ENCODE results near the gene NOL12. TPM values are rescaled to one million over a fixed set of nuclear protein-coding genes. Genes with fewer than 3 reads are reported as not detected.
"Not testable (repeated sequence)": the region's sequence is repeated elsewhere in the genome, so short reads cannot be mapped to it uniquely, and the experiment has no call there.

NOL12 gene
- total RNA-seq, 1 donor from 2014 or later, result 67.9 TPM

- Mint-ChIP-seq H3K36me3 (ENCODE audit: low read depth) (peaks cover 8% of the 10 kb centered on the region), H3K4me3 (no peak overlapping the region), H3K4me1 (peaks cover 8% of the 10 kb centered on the region), H3K27me3 (no peaks in the 10 kb centered on the region), H3K9me3 (no peaks in the 10 kb centered on the region), H3K27ac (no peak overlapping the region)
- DNase-seq, result no peak
- intact Hi-C loops (cut with micrococcal nuclease), result no loop called here
Observed at GRCh38 chr22:37701141-37701786, 15.1 kb downstream of the NOL12 start.

- H3K4me3 Mint-ChIP-seq, result no peak overlapping the region
- no peaks in the 10 kb centered on the region for H3K27me3 Mint-ChIP-seq
- no peaks in the 10 kb centered on the region for H3K4me1 Mint-ChIP-seq
- peaks cover 5% of the 10 kb centered on the region for H3K36me3 Mint-ChIP-seq (ENCODE audit: low read depth)
- DNase-seq, result no peak
- no peak overlapping the region for H3K27ac Mint-ChIP-seq
- H3K9me3 Mint-ChIP-seq, result no peaks in the 10 kb centered on the region
- intact Hi-C loops (cut with micrococcal nuclease), result no loop called here
Observed at GRCh38 chr22:37703906-37704305, 17.8 kb downstream of the NOL12 start.

- Mint-ChIP-seq H3K4me3 (no peak overlapping the region), H3K27ac (no peak overlapping the region), H3K9me3 (no peaks in the 10 kb centered on the region), H3K36me3 (ENCODE audit: low read depth) (peaks cover 5% of the 10 kb centered on the region), H3K27me3 (no peaks in the 10 kb centered on the region), H3K4me1 (no peaks in the 10 kb centered on the region)
- intact Hi-C loops (cut with micrococcal nuclease), result no loop called here
- no peak for DNase-seq
Observed at GRCh38 chr22:37704645-37705044, 18.5 kb downstream of the NOL12 start.

GRCh38 chr22:37705205-37705604 lies 19.1 kb downstream of the NOL12 start:
- intact Hi-C loops (cut with micrococcal nuclease), result no loop called here
- Mint-ChIP-seq H3K27ac (no peak overlapping the region), H3K4me3 (no peak overlapping the region), H3K36me3 (ENCODE audit: low read depth) (peaks cover 5% of the 10 kb centered on the region), H3K27me3 (no peaks in the 10 kb centered on the region), H3K9me3 (no peaks in the 10 kb centered on the region), H3K4me1 (no peaks in the 10 kb centered on the region)
- no peak for DNase-seq

GRCh38 chr22:37708580-37709444 lies 22.7 kb downstream of the NOL12 start:
- H3K27me3 Mint-ChIP-seq, result no peaks in the 10 kb centered on the region
- H3K27ac Mint-ChIP-seq, result no peak overlapping the region
- no peaks in the 10 kb centered on the region for H3K9me3 Mint-ChIP-seq
- H3K4me1 Mint-ChIP-seq, result no peaks in the 10 kb centered on the region
- DNase-seq, result no peak
- no peak overlapping the region for H3K4me3 Mint-ChIP-seq
- peaks cover 3% of the 10 kb centered on the region for H3K36me3 Mint-ChIP-seq (ENCODE audit: low read depth)
- intact Hi-C loops (cut with micrococcal nuclease), result no loop called here

- DNase-seq, result no peak
- H3K27ac Mint-ChIP-seq, result no peak overlapping the region
- H3K36me3 Mint-ChIP-seq (ENCODE audit: low read depth), result peaks cover 2% of the 10 kb centered on the region
- H3K9me3 Mint-ChIP-seq, result no peaks in the 10 kb centered on the region
- H3K4me3 Mint-ChIP-seq, result no peak overlapping the region
- H3K27me3 Mint-ChIP-seq, result no peaks in the 10 kb centered on the region
- intact Hi-C loops (cut with micrococcal nuclease), result no loop called here
- no peaks in the 10 kb centered on the region for H3K4me1 Mint-ChIP-seq
Observed at GRCh38 chr22:37709445-37709765, 23.3 kb downstream of the NOL12 start.

- H3K36me3 Mint-ChIP-seq (ENCODE audit: low read depth), result no peaks in the 10 kb centered on the region
- H3K9me3 Mint-ChIP-seq, result no peaks in the 10 kb centered on the region
- intact Hi-C loops (cut with micrococcal nuclease), result no loop called here
- no peak for DNase-seq
- no peaks in the 10 kb centered on the region for H3K27me3 Mint-ChIP-seq
- H3K4me3 Mint-ChIP-seq, result no peak overlapping the region
- H3K27ac Mint-ChIP-seq, result no peak overlapping the region
- no peaks in the 10 kb centered on the region for H3K4me1 Mint-ChIP-seq
Observed at GRCh38 chr22:37710675-37711074, 24.5 kb downstream of the NOL12 start.

GRCh38 chr22:37711490-37711889 lies 25.3 kb downstream of the NOL12 start:
- no peaks in the 10 kb centered on the region for H3K36me3 Mint-ChIP-seq (ENCODE audit: low read depth)
- no peak overlapping the region for H3K27ac Mint-ChIP-seq
- no peaks in the 10 kb centered on the region for H3K9me3 Mint-ChIP-seq
- no peak for DNase-seq
- no peak overlapping the region for H3K4me3 Mint-ChIP-seq
- no peaks in the 10 kb centered on the region for H3K4me1 Mint-ChIP-seq
- H3K27me3 Mint-ChIP-seq, result no peaks in the 10 kb centered on the region
- intact Hi-C loops (cut with micrococcal nuclease), result no loop called here

- H3K27me3 Mint-ChIP-seq, result no peaks in the 10 kb centered on the region
- no peak overlapping the region for H3K27ac Mint-ChIP-seq
- H3K9me3 Mint-ChIP-seq, result no peaks in the 10 kb centered on the region
- H3K4me3 Mint-ChIP-seq, result no peak overlapping the region
- H3K4me1 Mint-ChIP-seq, result no peaks in the 10 kb centered on the region
- intact Hi-C loops (cut with micrococcal nuclease), result no loop called here
- DNase-seq, result no peak
- H3K36me3 Mint-ChIP-seq (ENCODE audit: low read depth), result no peaks in the 10 kb centered on the region
Observed at GRCh38 chr22:37713761-37714160, 27.6 kb downstream of the NOL12 start.

- Mint-ChIP-seq H3K9me3 (no peaks in the 10 kb centered on the region), H3K4me1 (peaks cover 1% of the 10 kb centered on the region), H3K4me3 (no peak overlapping the region), H3K36me3 (ENCODE audit: low read depth) (no peaks in the 10 kb centered on the region), H3K27me3 (no peaks in the 10 kb centered on the region), H3K27ac (no peak overlapping the region)
- no peak for DNase-seq
- intact Hi-C loops (cut with micrococcal nuclease), result no loop called here
Observed at GRCh38 chr22:37714634-37715033, 28.5 kb downstream of the NOL12 start.

GRCh38 chr22:37715760-37716159 lies 29.6 kb downstream of the NOL12 start:
- no peak overlapping the region for H3K27ac Mint-ChIP-seq
- H3K4me3 Mint-ChIP-seq, result no peak overlapping the region
- H3K27me3 Mint-ChIP-seq, result no peaks in the 10 kb centered on the region
- H3K4me1 Mint-ChIP-seq, result peaks cover 3% of the 10 kb centered on the region
- no peaks in the 10 kb centered on the region for H3K36me3 Mint-ChIP-seq (ENCODE audit: low read depth)
- no peak for DNase-seq
- intact Hi-C loops (cut with micrococcal nuclease), result no loop called here
- no peaks in the 10 kb centered on the region for H3K9me3 Mint-ChIP-seq

GRCh38 chr22:37716708-37717107 lies 30.6 kb downstream of the NOL12 start:
- no peak overlapping the region for H3K4me3 Mint-ChIP-seq
- intact Hi-C loops (cut with micrococcal nuclease), result no loop called here
- DNase-seq, result no peak
- peaks cover 3% of the 10 kb centered on the region for H3K4me1 Mint-ChIP-seq
- H3K36me3 Mint-ChIP-seq (ENCODE audit: low read depth), result no peaks in the 10 kb centered on the region
- no peaks in the 10 kb centered on the region for H3K27me3 Mint-ChIP-seq
- H3K9me3 Mint-ChIP-seq, result no peaks in the 10 kb centered on the region
- no peak overlapping the region for H3K27ac Mint-ChIP-seq

- H3K4me3 Mint-ChIP-seq; H3K36me3 Mint-ChIP-seq (ENCODE audit: low read depth); H3K4me1 Mint-ChIP-seq; intact Hi-C loops (cut with micrococcal nuclease); DNase-seq; H3K27ac Mint-ChIP-seq; H3K27me3 Mint-ChIP-seq; H3K9me3 Mint-ChIP-seq: not testable (repeated sequence)
Observed at GRCh38 chr22:37717235-37717634, 31.1 kb downstream of the NOL12 start.

GRCh38 chr22:37717746-37718305 lies 31.7 kb downstream of the NOL12 start:
- intact Hi-C loops (cut with micrococcal nuclease); H3K9me3 Mint-ChIP-seq; H3K4me3 Mint-ChIP-seq; H3K27me3 Mint-ChIP-seq; H3K4me1 Mint-ChIP-seq; H3K36me3 Mint-ChIP-seq (ENCODE audit: low read depth); DNase-seq; H3K27ac Mint-ChIP-seq: not testable (repeated sequence)

Data from activated CD4-positive, alpha-beta T cell treated with anti-CD3 and anti-CD28 coated beads, Interleukin-2, amount 10 ng/mL, durations not matched to agents 24 days and 14 days (primary cell).